ENCODE results near the gene TPD52L1.

DNA sequence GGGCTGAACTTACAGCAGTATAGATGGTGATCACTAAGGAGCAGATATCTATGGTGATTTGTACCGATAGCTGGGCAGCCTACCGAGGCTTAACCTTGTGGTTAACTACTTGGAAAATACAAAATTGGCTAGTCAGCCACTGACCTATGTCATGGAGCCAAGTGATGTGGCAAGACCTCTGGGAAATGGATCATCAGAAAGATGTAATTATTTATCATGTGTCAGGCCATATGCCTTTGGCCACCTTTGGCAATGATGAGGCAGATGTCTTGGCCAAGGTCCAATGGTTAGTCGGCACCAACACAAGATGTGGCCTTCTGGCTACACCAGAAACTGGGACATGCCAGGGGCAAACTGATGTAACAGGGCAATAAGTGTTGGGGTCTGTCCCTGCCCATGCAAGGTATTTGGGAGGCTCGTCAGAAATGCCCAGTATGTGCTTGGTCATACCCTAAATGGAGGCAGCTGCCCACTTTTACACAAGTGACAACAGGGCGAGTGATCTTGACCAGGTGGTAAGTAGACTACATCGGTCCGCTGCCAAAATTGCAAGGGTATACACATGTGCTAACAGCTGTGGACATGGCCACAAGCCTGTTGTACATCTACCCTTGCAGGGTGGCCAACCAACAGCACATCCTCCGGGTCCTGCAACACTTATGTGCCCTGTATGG is 118.0 kb downstream of the TPD52L1 start:
- TF ChIP-seq, protein P1, sequence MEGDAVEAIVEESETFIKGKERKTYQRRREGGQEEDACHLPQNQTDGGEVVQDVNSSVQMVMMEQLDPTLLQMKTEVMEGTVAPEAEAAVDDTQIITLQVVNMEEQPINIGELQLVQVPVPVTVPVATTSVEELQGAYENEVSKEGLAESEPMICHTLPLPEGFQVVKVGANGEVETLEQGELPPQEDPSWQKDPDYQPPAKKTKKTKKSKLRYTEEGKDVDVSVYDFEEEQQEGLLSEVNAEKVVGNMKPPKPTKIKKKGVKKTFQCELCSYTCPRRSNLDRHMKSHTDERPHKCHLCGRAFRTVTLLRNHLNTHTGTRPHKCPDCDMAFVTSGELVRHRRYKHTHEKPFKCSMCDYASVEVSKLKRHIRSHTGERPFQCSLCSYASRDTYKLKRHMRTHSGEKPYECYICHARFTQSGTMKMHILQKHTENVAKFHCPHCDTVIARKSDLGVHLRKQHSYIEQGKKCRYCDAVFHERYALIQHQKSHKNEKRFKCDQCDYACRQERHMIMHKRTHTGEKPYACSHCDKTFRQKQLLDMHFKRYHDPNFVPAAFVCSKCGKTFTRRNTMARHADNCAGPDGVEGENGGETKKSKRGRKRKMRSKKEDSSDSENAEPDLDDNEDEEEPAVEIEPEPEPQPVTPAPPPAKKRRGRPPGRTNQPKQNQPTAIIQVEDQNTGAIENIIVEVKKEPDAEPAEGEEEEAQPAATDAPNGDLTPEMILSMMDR (IDR thresholded peaks at IDR 0.05), result no peak
- no peak for TF ChIP-seq EZH2 (IDR thresholded peaks at IDR 0.05; ENCODE audit: borderline replicate concordance, insufficient read depth, low read depth, low read length, poor library complexity, severe bottlenecking)
